SKM-1 treated with dmso at 0.1 percent for 144 hours (cell line): ENCODE results near the gene STAP2.
"Not testable (repeated sequence)": the region's sequence is repeated elsewhere in the genome, so short reads cannot be mapped to it uniquely, and the experiment has no call there.

Experiments
- DNase-seq: peaks from one replicate; lab custom pipeline; 2025; ENCODE audit not compliant: unreplicated experiment; lab: John Stamatoyannopoulos, UW

Gene STAP2

DNA sequence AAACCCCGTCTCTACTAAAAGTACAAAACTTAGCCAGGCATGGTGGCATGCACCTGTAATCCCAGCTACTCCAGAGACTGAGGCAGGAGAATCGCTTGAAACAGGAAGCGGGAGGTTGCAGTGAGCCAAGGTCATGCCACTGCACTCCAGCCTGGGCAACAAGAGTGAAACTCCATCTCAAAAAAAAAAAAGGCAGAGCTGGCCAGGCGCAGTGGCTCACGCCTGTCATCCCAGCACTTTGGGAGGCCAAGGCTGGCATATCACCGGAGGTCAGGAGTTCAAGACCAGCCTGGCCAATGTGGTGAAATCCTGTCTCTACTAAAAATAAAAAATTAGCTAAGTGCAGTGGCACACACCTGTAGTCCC lies 64.3 kb downstream of the STAP2 start:
- not testable (repeated sequence) for DNase-seq
